H9 (cell line): Measurements from ENCODE around the gene NR2F1-AS1. TPM values are rescaled to one million over a fixed set of nuclear protein-coding genes. Genes with fewer than 3 reads are reported as not detected.

Experiments
- DNase-seq: peaks from one replicate; pipeline ENCODE4 v3.0.0-alpha.2; 2017
- H2AFZ ChIP-seq: one replicate; pipeline ENCODE4 v1.6.1; 2013; ENCODE audit warnings: mild to moderate bottlenecking, low read length, control low read depth, moderate library complexity
- H2AK5ac ChIP-seq: 2 replicates; pipeline ENCODE4 v1.6.1; 2013; ENCODE audit warnings: low read length, control low read depth, mixed read lengths; ENCODE audit not compliant: insufficient read length
- H2BK120ac ChIP-seq: one replicate; pipeline ENCODE4 v1.6.1; 2013; ENCODE audit warnings: low read depth, mild to moderate bottlenecking, low read length, control low read depth, inconsistent platforms; ENCODE audit not compliant: poor library complexity, severe bottlenecking
- H2BK12ac ChIP-seq: 2 replicates; pipeline ENCODE4 v1.6.1; 2013; ENCODE audit warnings: low read length, control low read depth, mixed read lengths, low read depth; ENCODE audit not compliant: insufficient read length
- H2BK15ac ChIP-seq: 2 replicates; pipeline ENCODE4 v1.6.1; 2013; ENCODE audit warnings: low read depth, low read length, control low read depth
- H2BK20ac ChIP-seq: one replicate; pipeline ENCODE4 v1.6.1; 2013; ENCODE audit warnings: low read depth, mild to moderate bottlenecking, low read length, control low read depth, inconsistent platforms; ENCODE audit not compliant: poor library complexity, severe bottlenecking
- H2BK5ac ChIP-seq: 2 replicates; pipeline ENCODE4 v1.6.1; 2013; ENCODE audit warnings: low read length, control low read depth, mixed read lengths; ENCODE audit not compliant: insufficient read length
- H3K14ac ChIP-seq: 2 replicates; pipeline ENCODE4 v1.6.1; 2013; ENCODE audit warnings: low read length, control low read depth; ENCODE audit not compliant: insufficient read depth
- H3K18ac ChIP-seq: 2 replicates; pipeline ENCODE4 v1.6.1; 2013; ENCODE audit warnings: low read depth, mild to moderate bottlenecking, mixed read lengths, low read length, control low read depth; ENCODE audit not compliant: insufficient read length
- H3K23ac ChIP-seq: 2 replicates; pipeline ENCODE4 v1.6.1; 2013; ENCODE audit warnings: low read length, control low read depth, mixed read lengths, low read depth; ENCODE audit not compliant: insufficient read length
- H3K23me2 ChIP-seq: 2 replicates; pipeline ENCODE4 v1.6.1; 2013; ENCODE audit warnings: low read depth, mild to moderate bottlenecking, mixed read lengths, low read length, control low read depth; ENCODE audit not compliant: insufficient read length, poor library complexity, severe bottlenecking
- H3K27ac ChIP-seq: 2 replicates; pipeline ENCODE4 v1.5.1; 2013; ENCODE audit warnings: low read length, control low read depth, mixed read lengths, low read depth; ENCODE audit not compliant: insufficient read length
- H3K27me3 ChIP-seq: 2 replicates; pipeline ENCODE4 v1.6.1; 2013; ENCODE audit warnings: low read length, control low read depth, inconsistent platforms; ENCODE audit not compliant: insufficient read depth
- H3K4ac ChIP-seq: 2 replicates; pipeline ENCODE4 v1.6.1; 2013; ENCODE audit warnings: low read depth, mild to moderate bottlenecking, control low read depth, inconsistent platforms, low read length, moderate library complexity
- H3K4me1 ChIP-seq: 2 replicates; pipeline ENCODE4 v1.6.1; 2013; ENCODE audit warnings: low read length, control low read depth, inconsistent platforms; ENCODE audit not compliant: insufficient read depth
- H3K4me2 ChIP-seq: 2 replicates; pipeline ENCODE4 v1.6.1; 2013; ENCODE audit warnings: low read length, control low read depth, mixed read lengths; ENCODE audit not compliant: insufficient read length, insufficient read depth
- H3K56ac ChIP-seq: 2 replicates; pipeline ENCODE4 v1.6.1; 2013; ENCODE audit warnings: low read depth, mild to moderate bottlenecking, mixed read lengths, low read length, control low read depth; ENCODE audit not compliant: insufficient read length
- H3K79me1 ChIP-seq: 2 replicates; pipeline ENCODE4 v1.6.1; 2013; ENCODE audit warnings: low read depth, mild to moderate bottlenecking, moderate library complexity, low read length, control low read depth, inconsistent platforms; ENCODE audit not compliant: insufficient read depth, poor library complexity, severe bottlenecking
- H3K79me2 ChIP-seq: 2 replicates; pipeline ENCODE4 v1.6.1; 2013; ENCODE audit warnings: low read length, control low read depth, inconsistent platforms; ENCODE audit not compliant: insufficient read depth
- H3K9ac ChIP-seq: 2 replicates; pipeline ENCODE4 v1.6.1; 2013; ENCODE audit warnings: low read length, control low read depth, mixed read lengths; ENCODE audit not compliant: insufficient read length; ENCODE audit errors: extremely low read depth
- H3K9me3 ChIP-seq: one replicate; pipeline ENCODE4 v1.6.1; 2013; ENCODE audit warnings: low read depth, low read length, inconsistent platforms; ENCODE audit not compliant: control insufficient read depth
- H3T11ph ChIP-seq: one replicate; pipeline ENCODE4 v1.6.1; 2013; ENCODE audit warnings: mild to moderate bottlenecking, low read length, control low read depth, inconsistent platforms
- H4K20me1 ChIP-seq: one replicate; pipeline ENCODE4 v1.6.1; 2013; ENCODE audit not compliant: control insufficient read depth, insufficient read length, insufficient read depth
- H4K5ac ChIP-seq: 2 replicates; pipeline ENCODE4 v1.6.1; 2013; ENCODE audit warnings: low read depth, mild to moderate bottlenecking, mixed read lengths, low read length, control low read depth; ENCODE audit not compliant: insufficient read length
- H4K8ac ChIP-seq: replicated peaks from 2 replicates; pipeline ENCODE4 v1.6.1; 2013; ENCODE audit warnings: low read length, control low read depth, mixed read lengths, low read depth; ENCODE audit not compliant: insufficient read length
- H4K91ac ChIP-seq: 2 replicates; pipeline ENCODE4 v1.6.1; 2013; ENCODE audit warnings: low read depth, mild to moderate bottlenecking, moderate library complexity, mixed read lengths, low read length, control low read depth; ENCODE audit not compliant: insufficient read length
- H3K27ac Mint-ChIP-seq, 3 experiments: 2 replicates in 2 of 3; 3 replicates in 1 of 3; pipeline ENCODE4 v1.8.0; 2020 to 2021; ENCODE audit warnings: mixed read lengths in 3 of 3, mild to moderate bottlenecking in 1 of 3, moderate library complexity in 1 of 3
- H3K27me3 Mint-ChIP-seq: 2 replicates; pipeline ENCODE4 v1.8.0; 2021; ENCODE audit warnings: low read depth, mild to moderate bottlenecking, moderate library complexity, mixed read lengths
- H3K36me3 Mint-ChIP-seq, 3 experiments: 2 replicates in 2 of 3; 3 replicates in 1 of 3; pipeline ENCODE4 v1.8.0; 2020 to 2021; ENCODE audit warnings: low read depth in 3 of 3, mixed read lengths in 3 of 3; ENCODE audit not compliant: insufficient read depth in 1 of 3
- H3K4me1 Mint-ChIP-seq, 2 experiments: 2 replicates each; pipeline ENCODE4 v1.8.0; 2020; ENCODE audit warnings: mixed read lengths in 2 of 2
- H3K4me3 Mint-ChIP-seq, 2 experiments: 2 replicates in 1 of 2; 3 replicates in 1 of 2; pipeline ENCODE4 v1.8.0; 2020 to 2021; ENCODE audit warnings: mild to moderate bottlenecking in 2 of 2, mixed read lengths in 2 of 2, moderate library complexity in 1 of 2
- H3K9me3 Mint-ChIP-seq, 2 experiments: 2 replicates in 1 of 2; 3 replicates in 1 of 2; pipeline ENCODE4 v1.8.0; 2020; ENCODE audit warnings: mild to moderate bottlenecking in 2 of 2, mixed read lengths in 2 of 2, moderate library complexity in 1 of 2
- CTCF ChIP-seq: fragments of 200-600 bp; sonication (generic); conservative IDR thresholded peaks from 3 replicates; pipeline ENCODE4 v1.8.0; 2021; ENCODE audit warnings: antibody characterized with exemption, mild to moderate bottlenecking
- WGBS: extraction: QIAGEN DNeasy Blood & Tissue Kit; methylation state at CpG from one replicate; pipeline ENCODE4 v1.1.7; 2013; ENCODE audit warnings: missing lambda C conversion rate, low lambda C conversion rate, mixed read lengths; ENCODE audit not compliant: insufficient read length; ENCODE audit errors: extremely low coverage; 5-methylcytosine and 5-hydroxymethylcytosine counted together
- total RNA-seq: library from RNA; stranded (reverse); gene quantifications from 2 replicates; pipeline ENCODE4 v1.2.1, GENCODE V29; 2021

NR2F1-AS1 gene
- total RNA-seq, 1 experiment from 2014 or later: 1.9 TPM

GRCh38 chr5:93602241-93603077 lies 21.4 kb upstream of the NR2F1-AS1 start:
- TF ChIP-seq CTCF: no peak
- no peak overlapping the region for H3K4ac ChIP-seq

More at GRCh38 chr5:93602241-93603077, 21.4 kb upstream of the NR2F1-AS1 start:
- Histone ChIP-seq H3K14ac (no peak overlapping the region), H3T11ph (no peak overlapping the region), H3K27me3 (peaks cover 92% of the 10 kb centered on the region), H3K23ac (no peak overlapping the region), H4K20me1 (no peaks in the 10 kb centered on the region), H3K4me2 (peak overlapping the region; percentile 2), H2BK120ac (no peak overlapping the region), H2AK5ac (no peak overlapping the region), H3K9me3 (no peaks in the 10 kb centered on the region), H3K23me2 (peaks cover 2% of the 10 kb centered on the region), H3K9ac (no peak overlapping the region), H3K27ac (no peak overlapping the region), H4K91ac (no peak overlapping the region), H3K79me1 (no peaks in the 10 kb centered on the region), H2AFZ (no peak overlapping the region), H4K8ac (no peak overlapping the region), H2BK5ac (no peak overlapping the region), H4K5ac (no peak overlapping the region), H3K56ac (no peak overlapping the region), H2BK15ac (no peak overlapping the region), H2BK20ac (no peak overlapping the region), H3K4me1 (no peaks in the 10 kb centered on the region), H3K18ac (no peak overlapping the region), H3K79me2 (no peaks in the 10 kb centered on the region), H2BK12ac (no peak overlapping the region)
- Mint-ChIP-seq H3K4me3 (peak overlapping the region in 1 of 2 experiments; percentile 64; a peak in 2 of 5 replicates), H3K9me3 (peaks cover 2 to 13% of the 10 kb centered on the region in 2 experiments; a peak in 3 of 5 replicates), H3K27ac (no peak overlapping the region; a peak in 1 of 7 replicates), H3K36me3 (no peaks in the 10 kb centered on the region), H3K4me1 (peaks cover 11 to 35% of the 10 kb centered on the region in 2 experiments), H3K27me3 (no peaks in the 10 kb centered on the region)
- no CpG with 5 or more reads among the region's 39 CpGs for WGBS
- peak; percentile 71 for DNase-seq
